Measurements from ENCODE around the gene RUNDC3A.

RUNDC3A gene

DNA sequence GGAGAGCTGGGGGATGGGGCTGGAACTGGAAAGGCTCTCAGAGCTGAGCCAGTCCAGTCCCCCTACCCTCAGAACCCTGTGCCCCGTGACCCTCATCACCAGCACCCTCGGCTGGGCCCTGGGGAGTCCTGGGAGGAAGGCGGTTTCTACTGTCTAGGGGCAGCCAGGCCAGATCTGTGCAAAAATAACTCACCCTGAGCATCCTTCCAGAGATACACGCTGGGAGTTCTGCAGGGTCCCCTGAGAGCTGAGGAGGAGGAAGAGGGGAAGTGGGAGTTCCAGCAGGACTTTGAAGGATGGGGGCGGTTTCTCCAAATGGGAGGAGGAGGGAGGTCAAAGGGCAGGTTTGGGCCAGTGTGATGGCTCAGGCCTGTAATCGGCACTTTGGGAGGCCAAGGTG is 35.4 kb upstream of the RUNDC3A start:
- no peak for DNase-seq (ENCODE audit: low read depth)
- TF ChIP-seq CTCF (IDR thresholded peaks at IDR 0.05; ENCODE audit: insufficient read depth, low read depth, low read length, missing control alignments) = no peak
- no peak overlapping the region for H3K4me3 ChIP-seq (ENCODE audit: low read length)

GRCh38 chr17:44273607-44274006 is 34.8 kb upstream of the RUNDC3A start:
- TF ChIP-seq CTCF (IDR thresholded peaks at IDR 0.05; ENCODE audit: insufficient read depth, low read depth, low read length, missing control alignments) = no peak
- no peak for DNase-seq (ENCODE audit: low read depth)
- no peak overlapping the region for H3K4me3 ChIP-seq (ENCODE audit: low read length)

DNA sequence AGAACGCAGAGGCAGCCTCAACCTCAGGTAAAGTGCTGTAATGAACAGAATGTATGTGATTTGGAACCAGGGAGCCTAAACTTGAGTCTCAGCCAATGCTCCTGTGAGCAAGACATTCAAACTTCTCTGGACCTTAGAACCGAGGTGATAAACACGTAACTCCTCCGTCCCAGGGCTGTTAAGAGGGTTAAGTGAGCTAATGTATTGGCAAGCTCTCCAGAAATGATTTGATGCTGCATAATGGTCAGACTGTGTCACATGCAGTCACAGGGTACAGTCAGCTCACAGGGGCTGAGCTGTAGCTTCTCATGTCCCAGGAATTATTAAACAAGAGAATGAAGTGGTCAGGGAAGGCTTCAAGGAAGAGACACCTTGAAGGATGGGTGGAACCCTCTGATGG is 30.4 kb upstream of the RUNDC3A start:
- no peak overlapping the region for H3K4me3 ChIP-seq (ENCODE audit: low read length)
- no peak for TF ChIP-seq CTCF (IDR thresholded peaks at IDR 0.05; ENCODE audit: insufficient read depth, low read depth, low read length, missing control alignments)
- DNase-seq (ENCODE audit: low read depth) = no peak

DNA sequence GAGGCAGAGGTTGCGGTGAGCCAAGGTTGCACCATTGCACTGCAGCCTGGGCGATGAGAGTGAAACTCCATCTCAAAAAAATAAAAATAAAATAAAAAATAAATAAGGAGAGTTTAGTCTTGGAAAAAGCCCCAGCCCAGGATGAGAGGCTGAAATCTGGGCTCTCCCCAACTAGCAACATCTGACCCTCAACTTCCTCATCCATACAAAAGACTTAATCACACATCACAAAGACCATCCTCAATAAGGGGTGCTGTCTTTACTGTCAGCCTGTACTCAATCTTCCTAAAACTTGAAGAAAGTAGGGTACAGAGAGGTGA is 29.1 kb upstream of the RUNDC3A start:
- no peak for DNase-seq (ENCODE audit: low read depth)
- H3K4me3 ChIP-seq (ENCODE audit: low read length) = no peak overlapping the region
- no peak for TF ChIP-seq CTCF (IDR thresholded peaks at IDR 0.05; ENCODE audit: insufficient read depth, low read depth, low read length, missing control alignments)

- DNase-seq (ENCODE audit: low read depth) = peak; percentile 45
- no peak overlapping the region for H3K4me3 ChIP-seq (ENCODE audit: low read length)
- TF ChIP-seq CTCF (IDR thresholded peaks at IDR 0.05; ENCODE audit: insufficient read depth, low read depth, low read length, missing control alignments) = no peak
Observed at GRCh38 chr17:44279666-44280391, 28.6 kb upstream of the RUNDC3A start.

DNA sequence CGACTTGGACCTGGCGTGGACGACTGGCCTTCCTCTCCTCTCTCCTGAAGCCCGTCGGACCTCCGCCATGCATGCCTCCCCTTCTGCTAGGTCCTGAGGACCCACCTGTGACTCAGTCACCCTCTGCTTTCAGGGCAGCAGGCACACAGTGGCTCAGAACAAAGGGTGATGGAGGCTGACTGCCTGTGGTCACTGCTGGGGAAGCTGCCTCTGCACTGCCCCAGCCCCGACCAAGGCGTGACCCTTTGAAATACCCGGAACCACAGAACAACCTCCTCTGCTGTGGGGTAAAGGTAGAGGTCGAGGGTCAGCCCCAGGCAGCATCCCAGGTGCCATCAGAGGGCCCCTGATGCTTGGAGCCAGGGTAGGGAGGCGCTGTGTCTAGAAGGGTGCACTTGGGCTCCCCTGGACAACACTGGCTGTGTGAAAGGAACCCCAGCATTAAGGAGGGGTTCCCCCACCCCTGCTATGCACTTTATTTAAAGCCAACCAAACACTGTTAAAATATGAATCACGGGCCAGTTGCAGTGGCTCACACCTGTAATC is 27.9 kb upstream of the RUNDC3A start:
- no peak for TF ChIP-seq CTCF (IDR thresholded peaks at IDR 0.05; ENCODE audit: insufficient read depth, low read depth, low read length, missing control alignments)
- DNase-seq (ENCODE audit: low read depth) = no peak
- H3K4me3 ChIP-seq (ENCODE audit: low read length) = no peak overlapping the region

DNA sequence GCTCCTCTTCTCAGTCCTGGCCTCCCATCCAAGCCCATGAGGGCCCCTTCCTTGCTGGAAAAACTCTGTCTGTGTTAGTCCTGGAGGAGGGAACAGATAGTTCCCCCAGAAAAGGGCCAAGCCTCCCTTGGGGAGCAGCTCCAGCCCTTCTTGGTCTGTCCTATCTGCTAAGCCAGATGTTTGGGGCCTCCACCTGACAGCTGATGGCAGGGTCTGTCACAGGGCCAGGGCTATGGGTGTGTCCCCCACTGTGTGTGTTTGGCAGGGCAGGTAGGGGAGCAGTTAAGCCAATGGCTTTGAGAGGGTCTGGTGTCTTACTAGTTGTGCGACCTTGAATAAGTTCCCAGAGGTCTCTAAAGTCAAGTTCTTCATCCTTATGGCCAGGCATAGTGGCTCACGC is 26.8 kb upstream of the RUNDC3A start:
- no peak overlapping the region for H3K4me3 ChIP-seq (ENCODE audit: low read length)
- DNase-seq (ENCODE audit: low read depth) = no peak
- TF ChIP-seq CTCF (IDR thresholded peaks at IDR 0.05; ENCODE audit: insufficient read depth, low read depth, low read length, missing control alignments) = no peak
